GM12874 (cell line): ENCODE data around the gene HTR2A.

Experiments used
- CTCF ChIP-seq: IDR thresholded peaks from 2 replicates; pipeline ENCODE4 v1.5.1; 2011; ENCODE audit warnings: low read depth, mild to moderate bottlenecking, control low read depth, low read length, moderate library complexity; ENCODE audit not compliant: insufficient read depth

Gene HTR2A

GRCh38 chr13:46810440-46810839 is 86.4 kb downstream of the HTR2A start:
- TF ChIP-seq CTCF, result no peak

DNA sequence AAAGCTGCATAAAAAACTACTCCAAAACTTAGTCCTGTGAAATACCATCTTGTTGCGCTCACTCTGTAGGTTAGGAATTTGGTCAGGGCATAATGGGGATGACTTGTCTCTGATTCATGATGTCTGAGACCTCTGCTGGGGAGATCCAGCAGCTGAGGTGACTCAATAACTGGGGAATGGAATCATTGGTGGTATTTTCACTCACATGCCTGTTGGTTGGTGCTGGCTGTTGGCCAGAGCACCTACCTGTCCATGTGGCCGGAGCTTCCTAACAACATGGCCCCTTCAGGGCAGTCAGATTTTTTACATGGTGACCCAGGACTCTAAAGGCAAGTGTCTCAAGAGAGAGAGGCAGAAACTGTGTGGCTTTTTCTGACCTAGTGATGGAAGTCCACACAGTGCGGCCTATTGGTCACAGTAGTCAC is 92.5 kb downstream of the HTR2A start:
- TF ChIP-seq CTCF, result no peak

- no peak for TF ChIP-seq CTCF
Observed at GRCh38 chr13:46803586-46803985, 93.3 kb downstream of the HTR2A start.

DNA sequence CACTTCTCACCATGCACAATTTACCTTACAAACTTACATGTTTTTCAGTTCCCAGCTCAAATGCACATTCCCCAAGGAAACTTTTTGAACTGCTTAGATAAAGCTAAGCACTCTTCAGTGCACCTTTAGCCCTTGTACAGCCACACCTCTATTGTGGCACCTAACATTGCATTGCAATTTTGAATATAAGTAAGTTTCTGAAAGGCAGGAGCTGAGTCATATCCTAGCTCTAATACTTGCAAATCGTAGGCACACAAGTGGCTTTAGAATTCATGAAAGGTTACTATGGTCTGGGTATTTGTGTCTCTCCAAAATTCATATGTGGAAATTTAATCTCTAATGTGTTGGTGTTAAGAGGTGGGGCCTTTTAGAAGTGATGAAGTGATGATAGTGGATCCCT is 95.0 kb downstream of the HTR2A start:
- no peak for TF ChIP-seq CTCF

GRCh38 chr13:46799139-46799538 is 97.7 kb downstream of the HTR2A start:
- no peak for TF ChIP-seq CTCF

- TF ChIP-seq CTCF, result no peak
Observed at GRCh38 chr13:46797501-46798237, 99.2 kb downstream of the HTR2A start.

DNA sequence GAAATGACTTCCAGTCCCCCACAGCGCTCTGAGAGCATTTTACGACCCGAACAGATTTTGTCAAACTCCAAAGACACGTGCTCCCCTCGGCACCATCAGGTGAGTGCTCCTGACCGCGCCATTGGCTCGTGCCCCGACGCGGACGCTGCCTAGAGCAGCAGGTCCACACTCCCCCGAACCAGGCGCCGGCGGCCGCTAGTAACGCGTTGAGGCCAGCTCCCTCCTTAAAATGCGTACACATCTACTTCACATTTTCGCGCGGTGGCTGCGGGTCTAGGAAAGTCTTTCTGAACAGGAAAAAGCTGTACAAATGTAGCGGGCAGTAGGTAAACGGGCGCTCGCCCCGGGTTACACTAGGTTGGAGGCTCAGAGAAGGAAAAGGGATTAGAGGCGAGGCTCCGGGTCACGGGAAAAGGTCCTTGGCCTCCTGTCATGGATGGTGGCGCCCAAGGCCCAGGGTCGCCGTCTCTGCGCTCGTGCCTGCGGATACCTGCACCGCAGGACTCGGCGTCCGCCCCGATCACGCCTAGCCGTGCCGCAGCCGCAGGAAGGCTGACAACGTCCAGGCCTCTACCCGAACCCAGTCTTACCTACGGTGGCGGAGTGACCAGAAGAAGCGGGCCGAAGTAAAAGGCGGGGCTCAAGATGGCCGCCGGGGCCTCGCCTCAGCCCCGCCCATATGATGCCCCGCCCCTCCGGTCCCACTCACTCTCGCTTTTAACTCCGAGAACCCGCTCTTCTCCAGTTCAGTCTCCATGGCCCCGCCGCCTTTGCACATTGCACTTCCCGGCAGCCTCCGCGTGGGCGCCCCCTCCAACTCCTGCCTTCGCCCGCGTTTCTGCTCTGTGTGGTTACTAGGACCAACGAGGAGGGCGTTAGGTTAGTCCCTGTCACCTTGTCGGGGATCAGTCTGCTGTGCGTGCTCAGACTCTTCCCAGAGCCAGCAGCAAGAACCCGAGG is 100.1 kb downstream of the HTR2A start, which contains the start of gene ESD:
TSS of gene ESD (minus strand) at position 647 of the 960 bp plus-strand sequence. CDS start 5,748 bp downstream, outside the sequence.
- TF ChIP-seq CTCF, result no peak
